Measurements from ENCODE around the gene CFAP65. TPM values are rescaled to one million over a fixed set of nuclear protein-coding genes. Genes with fewer than 3 reads are reported as not detected.
A peak's percentile ranks its signal among the peaks of the same experiment; 100 is the strongest.

Gene CFAP65
- polyA plus RNA-seq, 3 donors = not detected

DNA sequence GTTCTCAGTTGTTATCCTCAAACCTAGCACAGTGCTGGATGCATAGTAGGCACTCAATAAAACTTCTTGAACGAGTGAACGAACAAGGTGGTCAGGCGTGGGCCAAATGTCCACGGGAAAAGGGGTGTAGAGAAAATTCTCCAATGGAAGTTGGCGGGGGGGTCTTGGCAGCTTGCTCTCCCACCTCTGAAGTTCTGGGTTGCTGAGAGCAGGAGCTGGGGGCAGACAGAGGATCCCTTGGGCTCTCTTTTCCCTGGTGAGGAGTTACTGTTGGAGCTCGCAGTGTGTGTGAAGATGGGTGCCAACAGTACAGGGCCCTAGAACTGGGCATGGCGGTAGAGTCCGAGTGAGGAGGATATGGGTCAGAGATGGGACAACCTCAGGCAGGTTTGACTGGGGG is 45.8 kb downstream of the CFAP65 start:
- TF ChIP-seq CTCF (IDR thresholded peaks at IDR 0.05) = no peak
- H3K4me3 ChIP-seq (replicated peaks in 1 of 3; ENCODE audit: low read depth in 2 of 3, low read length in 3 of 3) = no peak overlapping the region
- 23% methylated on average over 5 of the region's 8 CpGs for WGBS (ENCODE audit: insufficient coverage)
- no peaks in the 10 kb centered on the region for H3K36me3 ChIP-seq (replicated peaks in 1 of 2; ENCODE audit: control insufficient read depth in 1 of 2, insufficient read depth in 2 of 2, low read length in 2 of 2)
- no peak overlapping the region for H2AFZ ChIP-seq (ENCODE audit: insufficient read depth, low read depth, low read length, poor library complexity, severe bottlenecking)
- H3K4me1 ChIP-seq (ENCODE audit: control insufficient read depth in 1 of 2, insufficient read depth in 2 of 2, low read length in 2 of 2) = peaks cover 3 to 13% of the 10 kb centered on the region in 2 donors
- peaks cover 0 to 4% of the 10 kb centered on the region in 2 donors for H3K36me3 Mint-ChIP-seq
- H3K79me2 ChIP-seq (ENCODE audit: insufficient read depth, low read length) = no peaks in the 10 kb centered on the region
- H3K4me2 ChIP-seq (replicated peaks; ENCODE audit: extremely low read depth, low read length, poor library complexity, severe bottlenecking) = no peak overlapping the region
- DNase-seq = no peak
- no peak overlapping the region for H3K9ac ChIP-seq (ENCODE audit: insufficient read depth, low read length, poor library complexity, severe bottlenecking)
- H3K27me3 Mint-ChIP-seq (ENCODE audit: low read depth in 3 of 3) = peaks cover 85 to 97% (median 95%) of the 10 kb centered on the region in 3 donors
- H3K4me3 Mint-ChIP-seq = peak overlapping the region in 1 of 2 donors; percentile 86
- H3K27ac ChIP-seq (ENCODE audit: low read depth in 1 of 2, low read length in 2 of 2) = no peak overlapping the region
- H3K27ac Mint-ChIP-seq = peak overlapping the region in 1 of 7 donors; percentile 51
- peaks cover 13% of the 10 kb centered on the region for H3K4me1 Mint-ChIP-seq
- intact Hi-C loops (cut with micrococcal nuclease) = loop anchor here in 1 of 2 donors (10.0 kb wide), 1 partner anchor 159 kb away; no protein-coding TSS in a partner anchor
- peaks cover 0 to 22% (median 7%) of the 10 kb centered on the region in 7 donors for H3K9me3 Mint-ChIP-seq
- no peaks in the 10 kb centered on the region for H4K20me1 ChIP-seq (ENCODE audit: insufficient read depth, low read length)
- peaks cover 5 to 50% of the 10 kb centered on the region in 2 donors for H3K9me3 ChIP-seq (replicated peaks in 1 of 2; ENCODE audit: control insufficient read depth in 1 of 2, insufficient read depth in 1 of 2, low read length in 2 of 2)
- H3K27me3 ChIP-seq (ENCODE audit: control insufficient read depth in 2 of 2, insufficient read depth in 2 of 2, low read length in 2 of 2) = peaks cover 65 to 98% of the 10 kb centered on the region in 2 donors

DNA sequence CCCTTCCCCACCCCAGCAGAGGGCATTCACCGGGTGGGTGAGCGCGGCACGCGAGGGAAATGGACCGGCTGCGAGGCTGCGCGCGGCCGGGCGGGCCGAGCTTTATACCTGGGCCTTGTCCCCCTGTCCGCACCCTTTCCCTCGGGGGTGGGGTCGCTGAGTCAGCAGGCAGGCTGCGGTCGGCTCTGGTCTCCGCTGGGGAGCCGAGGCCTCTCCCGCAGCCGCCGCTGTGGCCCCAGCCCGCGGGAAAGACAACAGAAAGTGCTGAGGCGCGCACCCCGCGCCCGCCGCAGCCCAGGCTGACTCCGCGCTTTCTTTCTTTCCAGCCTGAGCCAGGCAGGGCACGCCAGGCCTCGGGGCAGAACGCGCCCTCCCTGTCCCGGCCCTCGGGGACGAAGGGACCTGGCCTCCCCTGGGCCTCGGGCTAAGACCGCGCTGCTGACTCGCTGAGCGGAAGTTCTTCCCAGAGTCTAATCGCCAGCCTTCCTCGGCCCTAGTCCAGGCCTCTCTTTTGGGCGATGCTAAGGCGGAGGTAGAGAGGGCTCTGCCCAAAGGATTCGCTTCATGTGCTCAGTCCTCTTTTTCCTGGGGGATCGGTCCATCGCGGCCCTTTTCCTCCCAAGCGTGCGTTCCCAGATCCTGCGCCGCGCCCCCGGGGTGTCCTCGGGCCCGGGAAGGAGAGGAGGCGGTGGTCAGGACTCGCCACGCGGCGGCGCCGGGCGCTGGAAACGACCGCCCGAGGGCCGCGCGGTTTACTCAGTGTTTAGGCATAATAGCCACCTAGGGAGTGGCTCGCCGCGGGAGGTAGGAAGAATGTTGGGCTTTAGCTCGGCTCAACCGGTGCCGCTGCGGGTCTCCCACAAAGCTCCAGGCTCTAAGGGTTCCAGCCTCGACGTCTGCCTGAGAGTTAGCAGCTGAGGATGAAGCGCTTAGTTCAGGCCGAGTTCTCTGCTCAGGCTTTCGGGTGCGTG is 47.7 kb downstream of the CFAP65 start, which contains the start of gene CRYBA2:
Gene CRYBA2 (minus strand): TSS at position 78 of the 971 bp plus-strand sequence. CDS start 246 bp downstream, outside the sequence.
- H3K4me1 ChIP-seq (ENCODE audit: control insufficient read depth in 1 of 2, insufficient read depth in 2 of 2, low read length in 2 of 2) = peaks cover 3 to 13% of the 10 kb centered on the region in 2 donors
- TF ChIP-seq CTCF (IDR thresholded peaks at IDR 0.05) = no peak
- H3K4me1 Mint-ChIP-seq = peaks cover 13% of the 10 kb centered on the region
- peak within 1 kb of the TSS; percentile 52 for H3K4me2 ChIP-seq (replicated peaks; ENCODE audit: extremely low read depth, low read length, poor library complexity, severe bottlenecking)
- peak within 1 kb of the TSS in 1 of 2 donors; percentile 81 for H3K4me3 Mint-ChIP-seq
- H3K9me3 ChIP-seq (replicated peaks in 1 of 2; ENCODE audit: control insufficient read depth in 1 of 2, insufficient read depth in 1 of 2, low read length in 2 of 2) = peaks cover 5 to 43% of the 10 kb centered on the region in 2 donors
- DNase-seq = no peak
- intact Hi-C loops (cut with micrococcal nuclease) = loop anchor here in 1 of 2 donors (10.0 kb wide), 1 partner anchor 161 kb away; no protein-coding TSS in a partner anchor
- peak within 1 kb of the TSS in 2 of 7 donors; percentile 11 to 72 for H3K27ac Mint-ChIP-seq
- 1% methylated on average over 74 of the region's 88 CpGs for WGBS (ENCODE audit: insufficient coverage)
- H3K79me2 ChIP-seq (ENCODE audit: insufficient read depth, low read length) = no peaks in the 10 kb centered on the region
- peak within 1 kb of the TSS in 1 of 3 experiments; percentile 25 for H3K4me3 ChIP-seq (replicated peaks in 1 of 3; ENCODE audit: low read depth in 2 of 3, low read length in 3 of 3)
- no peak within 1 kb of the TSS for H2AFZ ChIP-seq (ENCODE audit: insufficient read depth, low read depth, low read length, poor library complexity, severe bottlenecking)
- H3K9me3 Mint-ChIP-seq = peaks cover 0 to 28% (median 7%) of the 10 kb centered on the region in 7 donors
- no peaks in the 10 kb centered on the region for H3K36me3 ChIP-seq (replicated peaks in 1 of 2; ENCODE audit: control insufficient read depth in 1 of 2, insufficient read depth in 2 of 2, low read length in 2 of 2)
- H3K27me3 ChIP-seq (ENCODE audit: control insufficient read depth in 2 of 2, insufficient read depth in 2 of 2, low read length in 2 of 2) = peaks cover 68 to 99% of the 10 kb centered on the region in 2 donors
- no peaks in the 10 kb centered on the region for H4K20me1 ChIP-seq (ENCODE audit: insufficient read depth, low read length)
- H3K27me3 Mint-ChIP-seq (ENCODE audit: low read depth in 3 of 3) = peaks cover 86 to 100% (median 96%) of the 10 kb centered on the region in 3 donors
- H3K9ac ChIP-seq (ENCODE audit: insufficient read depth, low read length, poor library complexity, severe bottlenecking) = no peak within 1 kb of the TSS
- no peak within 1 kb of the TSS for H3K27ac ChIP-seq (ENCODE audit: low read depth in 1 of 2, low read length in 2 of 2)
- peaks cover 0 to 4% of the 10 kb centered on the region in 2 donors for H3K36me3 Mint-ChIP-seq
